DOHH2 (cell line): ENCODE results near the gene KSR1.

ENCODE experiments used
- CTCF ChIP-seq: fragments of 200-600 bp; sonication (generic); IDR thresholded peaks from one replicate; pipeline ENCODE4 v1.5.1; 2014; ENCODE audit warnings: antibody characterized with exemption, mild to moderate bottlenecking, low read depth, low read length; ENCODE audit not compliant: poor library complexity, severe bottlenecking
- EZH2phosphoT487 ChIP-seq: fragments of 200-600 bp; sonication (generic); IDR thresholded peaks from 2 replicates; pipeline ENCODE4 v1.6.1; 2017; ENCODE audit warnings: borderline replicate concordance, mild to moderate bottlenecking, antibody characterized with exemption, low read length, moderate library complexity, mixed read lengths

- TF ChIP-seq CTCF: no peak
- no peak for TF ChIP-seq EZH2phosphoT487
These were observed 191.5 kb downstream of the KSR1 start for GRCh38 chr17:27647765-27648164.
